Muscle layer of duodenum (tissue), 2 donors: Measurements from ENCODE around the gene KCNA3.

Source experiments
- H3K27ac ChIP-seq: one replicate; pipeline ENCODE4 v1.7.0; 2013; ENCODE audit warnings: mild to moderate bottlenecking, low read length
- H3K27me3 ChIP-seq: one replicate; pipeline ENCODE4 v1.7.0; 2013; ENCODE audit warnings: low read depth, mild to moderate bottlenecking, control low read depth, low read length
- H3K36me3 ChIP-seq, 2 donors: one replicate each; pipeline ENCODE4 v1.7.0; 2013; ENCODE audit warnings: low read length in 2 of 2, control low read depth in 1 of 2, mild to moderate bottlenecking in 1 of 2; ENCODE audit not compliant: insufficient read depth in 2 of 2, control insufficient read depth in 1 of 2
- H3K4me1 ChIP-seq, 2 donors: one replicate each; pipeline ENCODE4 v1.7.0; 2013; ENCODE audit warnings: low read length in 2 of 2, mild to moderate bottlenecking in 2 of 2, control low read depth in 1 of 2, moderate library complexity in 1 of 2; ENCODE audit not compliant: insufficient read depth in 2 of 2, control insufficient read depth in 1 of 2
- H3K4me3 ChIP-seq, 2 donors: one replicate each; pipeline ENCODE4 v1.7.0; 2013; ENCODE audit warnings: low read length in 2 of 2, low read depth in 1 of 2, mild to moderate bottlenecking in 1 of 2
- H3K9me3 ChIP-seq, 2 donors: one replicate each; pipeline ENCODE4 v1.7.0; 2013; ENCODE audit warnings: low read length in 2 of 2, control low read depth in 1 of 2, mild to moderate bottlenecking in 1 of 2; ENCODE audit not compliant: control insufficient read depth in 1 of 2
- donor health status: healthy.

KCNA3 gene

DNA sequence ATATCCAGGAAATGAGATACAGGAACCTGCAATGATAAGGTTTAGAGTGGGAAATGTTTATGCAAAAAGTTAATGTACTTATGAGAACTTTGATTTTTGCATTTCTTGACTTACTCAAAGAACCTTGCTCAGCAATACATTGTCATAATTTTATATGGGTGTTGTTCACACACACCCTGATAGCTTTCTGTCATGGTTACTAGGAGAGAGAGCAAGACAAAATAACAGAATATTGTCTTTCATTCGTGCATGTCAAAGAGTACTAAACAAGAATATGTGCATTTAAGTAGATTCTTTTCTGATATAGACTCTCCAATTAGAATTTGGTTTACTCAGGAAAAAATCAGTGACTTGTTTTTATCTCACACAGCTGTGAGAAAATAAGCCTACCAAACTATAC, 27.5 kb upstream of the KCNA3 start:
- H3K36me3 ChIP-seq = no peaks in the 10 kb centered on the region
- H3K27ac ChIP-seq = no peak overlapping the region
- peaks cover 3% of the 10 kb centered on the region for H3K27me3 ChIP-seq
- no peak overlapping the region for H3K4me3 ChIP-seq
- no peaks in the 10 kb centered on the region for H3K4me1 ChIP-seq
- peaks cover 0 to 3% of the 10 kb centered on the region in 2 donors for H3K9me3 ChIP-seq

DNA sequence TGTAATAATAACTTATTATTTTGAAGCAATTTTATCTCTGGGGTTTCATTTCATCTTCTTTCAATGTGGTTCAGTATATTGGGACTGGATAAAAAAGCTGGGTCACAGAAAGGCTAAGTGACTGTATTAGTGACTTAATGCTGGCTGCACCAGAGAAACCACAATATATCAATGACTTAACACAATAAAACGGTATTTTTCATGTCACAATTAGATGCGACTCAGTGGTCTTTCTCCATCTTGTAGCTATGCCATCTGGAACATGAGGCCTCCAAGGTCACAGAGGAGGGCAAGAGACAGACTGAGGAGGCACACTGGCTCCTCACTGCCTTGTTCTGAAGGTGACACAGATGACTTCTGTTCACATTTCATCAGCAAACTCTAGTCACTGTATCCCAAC, 26.0 kb upstream of the KCNA3 start:
- Histone ChIP-seq H3K27ac (no peak overlapping the region), H3K27me3 (peaks cover 3% of the 10 kb centered on the region), H3K9me3 (peaks cover 0 to 3% of the 10 kb centered on the region in 2 donors), H3K4me3 (no peak overlapping the region), H3K4me1 (no peaks in the 10 kb centered on the region), H3K36me3 (no peaks in the 10 kb centered on the region)

DNA sequence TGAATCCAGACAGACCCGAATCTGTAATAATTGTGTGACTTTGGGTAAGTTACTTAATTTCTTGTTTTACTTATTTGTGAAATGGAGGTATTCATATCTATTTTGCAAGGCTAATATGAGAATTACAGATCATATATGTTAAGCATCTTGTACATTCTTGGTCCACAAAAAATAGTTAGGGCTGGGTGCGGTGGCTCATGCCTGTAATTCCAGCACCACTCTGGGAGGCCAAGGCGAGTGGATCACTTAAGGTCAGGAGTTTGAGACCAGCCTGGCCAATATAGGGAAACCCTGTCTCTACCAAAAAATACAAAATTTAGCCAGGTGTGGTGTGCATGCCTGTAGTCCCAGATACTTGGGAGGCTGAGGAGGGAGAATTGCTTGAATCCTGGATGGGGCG, 22.9 kb upstream of the KCNA3 start:
- Histone ChIP-seq H3K4me1 (no peaks in the 10 kb centered on the region), H3K36me3 (no peaks in the 10 kb centered on the region), H3K4me3 (no peak overlapping the region), H3K9me3 (peaks cover 0 to 3% of the 10 kb centered on the region in 2 donors), H3K27ac (no peak overlapping the region), H3K27me3 (peaks cover 3% of the 10 kb centered on the region)

DNA sequence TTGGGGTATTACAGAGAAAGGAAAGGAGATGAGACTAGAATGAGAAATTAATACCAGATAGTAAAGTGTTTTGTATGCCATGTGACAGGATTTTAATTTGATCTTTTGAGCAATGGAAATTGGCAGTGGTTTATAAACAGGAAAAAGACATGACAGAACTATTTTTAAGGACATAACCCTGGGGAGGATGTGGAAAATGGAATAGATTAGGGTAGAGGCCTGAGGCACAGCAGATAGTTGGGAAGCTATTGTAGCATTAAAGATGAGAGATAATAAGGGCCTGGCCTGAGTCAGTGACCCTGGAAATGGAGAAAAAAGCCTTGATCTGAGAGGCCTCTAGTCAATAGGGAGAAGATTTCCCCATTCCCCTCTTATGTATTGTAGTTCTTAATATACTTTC, 22.1 kb upstream of the KCNA3 start:
- Histone ChIP-seq H3K4me1 (no peaks in the 10 kb centered on the region), H3K27me3 (peaks cover 3% of the 10 kb centered on the region), H3K4me3 (no peak overlapping the region), H3K9me3 (peaks cover 0 to 3% of the 10 kb centered on the region in 2 donors), H3K36me3 (no peaks in the 10 kb centered on the region), H3K27ac (no peak overlapping the region)

DNA sequence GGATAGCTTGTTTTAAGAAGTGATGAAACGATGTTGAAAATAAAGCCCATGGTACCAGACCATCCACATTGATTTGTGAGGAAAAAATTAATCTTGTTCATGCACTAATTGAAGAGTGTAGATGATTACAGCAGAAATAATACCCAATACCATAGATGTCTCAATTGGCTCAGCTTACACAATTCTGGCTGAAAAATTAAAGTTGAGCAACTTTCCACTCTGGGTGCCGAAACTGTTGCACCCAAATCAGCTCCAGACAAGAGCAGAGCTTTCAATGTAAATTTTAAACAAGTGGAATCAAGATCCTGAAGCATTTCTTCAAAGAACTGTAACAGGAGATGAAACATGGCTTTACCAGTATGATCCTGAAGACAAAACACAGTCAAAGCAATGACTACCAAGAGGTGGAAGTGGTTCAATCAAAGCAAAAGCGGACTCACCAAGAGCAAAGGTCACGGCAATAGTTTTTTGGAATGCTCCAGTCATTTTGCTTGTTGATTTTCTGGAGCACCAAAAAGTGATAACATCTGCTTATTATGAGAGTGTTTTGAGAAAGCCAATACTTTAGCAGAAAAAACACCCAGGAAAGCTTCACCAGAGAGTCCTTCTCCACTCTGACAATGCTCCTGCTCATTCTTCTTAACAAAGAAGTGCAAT, 16.1 kb upstream of the KCNA3 start:
- Histone ChIP-seq H3K27ac (no peak overlapping the region), H3K27me3 (no peaks in the 10 kb centered on the region), H3K4me3 (no peak overlapping the region), H3K36me3 (no peaks in the 10 kb centered on the region), H3K9me3 (no peaks in the 10 kb centered on the region), H3K4me1 (no peaks in the 10 kb centered on the region)

DNA sequence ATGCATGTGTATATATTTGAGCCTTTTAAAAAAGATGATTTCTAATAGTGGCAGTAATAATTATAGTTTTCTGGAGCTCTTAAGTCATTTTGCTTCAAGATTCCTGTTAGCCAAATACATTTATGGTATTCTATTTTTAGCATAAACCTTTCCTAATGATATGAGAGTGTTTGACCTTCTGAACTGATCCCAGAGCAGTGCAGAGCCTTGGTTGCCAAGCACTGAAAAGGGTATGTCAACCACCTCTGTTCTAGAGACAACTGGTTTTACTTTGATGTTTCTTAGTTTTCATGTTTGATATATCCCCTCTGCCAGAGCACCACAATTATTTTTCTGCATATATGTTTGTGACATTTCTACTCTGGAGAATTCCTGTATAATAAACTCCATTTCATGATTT, 15.1 kb upstream of the KCNA3 start:
- no peak overlapping the region for H3K27ac ChIP-seq
- H3K4me1 ChIP-seq = no peaks in the 10 kb centered on the region
- no peaks in the 10 kb centered on the region for H3K36me3 ChIP-seq
- H3K4me3 ChIP-seq = no peak overlapping the region
- no peaks in the 10 kb centered on the region for H3K9me3 ChIP-seq
- H3K27me3 ChIP-seq = no peaks in the 10 kb centered on the region

DNA sequence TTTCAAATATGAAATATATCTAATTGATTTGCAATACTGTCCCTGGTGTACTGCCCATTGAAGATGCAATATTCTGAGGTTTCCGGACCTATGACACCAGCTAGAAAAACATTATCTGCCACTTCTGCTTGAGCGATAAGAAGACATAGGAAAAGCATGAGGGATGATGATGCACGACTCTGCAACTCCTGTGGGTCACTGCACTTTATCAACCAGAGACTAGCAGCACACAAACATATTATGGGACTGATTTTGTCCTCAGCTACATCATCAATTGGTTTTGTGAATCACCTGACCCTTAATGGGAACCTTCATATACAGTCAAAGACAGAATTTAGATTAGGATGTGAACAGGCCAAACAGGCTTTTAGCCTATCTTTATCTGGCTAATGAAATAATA, 13.8 kb upstream of the KCNA3 start:
- Histone ChIP-seq H3K36me3 (no peaks in the 10 kb centered on the region), H3K9me3 (no peaks in the 10 kb centered on the region), H3K27ac (no peak overlapping the region), H3K4me1 (no peaks in the 10 kb centered on the region), H3K4me3 (no peak overlapping the region), H3K27me3 (no peaks in the 10 kb centered on the region)

DNA sequence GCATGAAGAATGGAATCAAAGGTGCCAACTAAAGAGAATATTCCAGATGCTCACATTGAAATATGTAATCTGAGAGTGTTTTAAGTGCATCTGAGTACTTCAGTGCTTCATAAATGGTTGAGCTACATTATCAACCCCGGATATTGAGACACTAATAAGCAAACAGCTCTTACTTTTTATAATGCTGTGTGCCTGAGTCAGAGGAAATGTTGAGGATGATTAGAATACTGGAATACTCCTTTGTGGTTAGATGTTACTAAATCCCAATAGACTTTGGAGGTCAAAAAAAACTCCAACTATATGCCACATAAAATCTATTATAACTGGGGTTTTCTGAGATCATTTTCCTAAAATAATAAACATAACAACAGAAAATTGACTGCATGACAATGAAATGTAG, 12.5 kb upstream of the KCNA3 start:
- no peaks in the 10 kb centered on the region for H3K4me1 ChIP-seq
- no peak overlapping the region for H3K27ac ChIP-seq
- no peak overlapping the region for H3K4me3 ChIP-seq
- no peaks in the 10 kb centered on the region for H3K36me3 ChIP-seq
- H3K9me3 ChIP-seq = no peaks in the 10 kb centered on the region
- no peaks in the 10 kb centered on the region for H3K27me3 ChIP-seq

DNA sequence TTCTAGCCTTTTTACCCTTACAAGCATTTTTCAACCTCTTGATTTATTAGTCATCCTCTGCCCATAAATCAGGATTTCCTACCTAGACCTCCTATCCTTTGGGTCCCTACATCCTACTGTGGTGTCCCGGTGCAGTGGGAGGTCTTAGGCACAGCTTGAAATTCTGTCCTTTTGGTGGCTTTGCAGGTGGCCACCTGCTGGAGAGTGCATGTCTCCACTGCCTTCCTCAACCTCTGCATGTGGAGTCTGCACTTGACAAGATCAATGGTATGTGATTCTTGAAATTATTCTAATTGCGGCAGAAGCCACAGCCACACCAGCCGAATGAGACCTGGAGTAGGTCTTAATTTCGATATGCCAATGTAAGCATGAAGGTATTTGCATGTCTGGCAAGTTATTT, 11.4 kb upstream of the KCNA3 start:
- Histone ChIP-seq H3K4me1 (no peaks in the 10 kb centered on the region), H3K4me3 (no peak overlapping the region)

DNA sequence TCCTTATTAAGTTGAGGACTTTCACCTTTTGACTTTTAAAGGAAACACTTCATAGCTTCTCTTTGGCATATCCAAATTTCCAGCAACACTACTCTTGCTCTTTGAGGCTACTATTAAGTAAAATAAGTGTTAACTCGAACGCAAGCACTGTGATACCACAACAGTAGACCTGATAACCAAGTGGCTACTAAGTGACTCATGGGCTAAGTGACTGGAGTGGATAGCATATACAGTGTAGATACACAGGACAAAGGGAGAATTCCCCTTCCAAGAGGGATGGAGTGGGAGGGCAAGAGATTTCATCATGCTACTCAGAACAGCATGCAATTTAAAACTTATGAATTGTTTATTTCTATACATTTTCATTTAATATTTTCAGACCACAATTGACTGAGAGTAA, 9.8 kb upstream of the KCNA3 start:
- Histone ChIP-seq H3K9me3 (no peaks in the 10 kb centered on the region), H3K4me3 (no peak overlapping the region), H3K4me1 (no peaks in the 10 kb centered on the region), H3K27me3 (no peaks in the 10 kb centered on the region), H3K36me3 (no peaks in the 10 kb centered on the region), H3K27ac (no peak overlapping the region)

More for the DNA sequence above, 11.4 kb upstream of the KCNA3 start:
- Histone ChIP-seq H3K36me3 (no peaks in the 10 kb centered on the region), H3K27me3 (no peaks in the 10 kb centered on the region), H3K9me3 (no peaks in the 10 kb centered on the region), H3K27ac (no peak overlapping the region)

DNA sequence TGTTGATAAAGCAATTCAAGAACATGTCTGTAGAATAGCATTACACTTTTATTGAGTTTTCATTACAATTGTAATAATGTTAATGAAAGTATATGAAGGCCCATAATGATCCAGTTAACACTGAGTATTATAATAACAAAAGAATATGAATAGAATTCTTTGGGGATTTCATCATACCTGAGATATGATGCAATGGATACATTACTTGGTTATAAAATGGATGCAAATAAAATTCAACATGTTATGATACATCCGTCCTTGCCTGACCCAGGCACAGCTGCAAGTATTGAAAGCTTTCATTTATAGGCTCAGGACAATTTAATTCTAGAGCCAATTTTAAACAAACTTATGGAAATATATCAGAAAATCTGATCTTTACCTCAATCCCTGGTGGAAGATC, 8.2 kb upstream of the KCNA3 start:
- H3K4me3 ChIP-seq = no peak overlapping the region
- no peak overlapping the region for H3K27ac ChIP-seq
- no peaks in the 10 kb centered on the region for H3K27me3 ChIP-seq
- no peaks in the 10 kb centered on the region for H3K9me3 ChIP-seq
- H3K36me3 ChIP-seq = no peaks in the 10 kb centered on the region
- H3K4me1 ChIP-seq = no peaks in the 10 kb centered on the region

DNA sequence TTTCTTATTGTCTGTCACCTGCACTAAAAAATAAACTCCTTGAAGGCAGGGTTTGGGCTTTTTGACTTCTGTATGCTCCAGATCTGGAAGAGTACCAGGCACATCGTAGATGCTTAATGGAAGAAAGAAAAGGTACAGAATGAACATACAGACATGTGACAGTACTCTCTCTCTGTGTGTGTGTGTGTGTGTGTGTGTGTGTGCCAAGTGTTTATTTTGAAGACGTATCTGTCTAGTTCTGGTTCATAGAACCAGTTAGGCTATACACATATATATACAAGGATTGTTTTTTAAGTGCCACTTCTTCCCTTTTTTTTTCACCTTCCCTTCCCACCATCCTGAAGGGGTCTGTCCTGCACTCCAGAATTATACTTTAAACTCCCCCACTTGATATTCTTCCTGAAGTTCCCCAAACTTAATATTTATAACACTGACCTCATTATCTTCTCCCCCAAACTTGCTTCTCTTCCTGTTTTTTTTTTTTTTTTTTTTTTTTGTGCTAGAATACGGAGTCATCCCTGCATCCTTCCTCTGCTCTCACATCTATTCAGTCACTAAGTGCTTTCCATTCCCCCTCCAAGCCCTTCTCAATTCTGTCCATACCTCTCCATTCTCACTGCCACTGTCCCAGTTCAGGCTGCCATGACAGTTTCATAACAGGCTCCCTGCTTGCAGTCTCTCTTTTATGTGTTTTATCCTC, 5.4 kb upstream of the KCNA3 start:
- H3K9me3 ChIP-seq = no peaks in the 10 kb centered on the region
- no peak overlapping the region for H3K4me3 ChIP-seq
- H3K27me3 ChIP-seq = peaks cover 14% of the 10 kb centered on the region
- H3K4me1 ChIP-seq = peaks cover 0 to 3% of the 10 kb centered on the region in 2 donors
- no peak overlapping the region for H3K27ac ChIP-seq
- no peaks in the 10 kb centered on the region for H3K36me3 ChIP-seq
